ENCODE measurements around the gene FCMR. TPM values are rescaled to one million over a fixed set of nuclear protein-coding genes. Genes with fewer than 3 reads are reported as not detected.
A peak's percentile ranks its signal among the peaks of the same experiment; 100 is the strongest.

FCMR gene
- total and polyA plus RNA-seq, 10 of the 15 experiments (the other 5 are each of a cell fraction or from before 2014, with no cell fraction given), result 79.7 to 245 (median 123) TPM

DNA sequence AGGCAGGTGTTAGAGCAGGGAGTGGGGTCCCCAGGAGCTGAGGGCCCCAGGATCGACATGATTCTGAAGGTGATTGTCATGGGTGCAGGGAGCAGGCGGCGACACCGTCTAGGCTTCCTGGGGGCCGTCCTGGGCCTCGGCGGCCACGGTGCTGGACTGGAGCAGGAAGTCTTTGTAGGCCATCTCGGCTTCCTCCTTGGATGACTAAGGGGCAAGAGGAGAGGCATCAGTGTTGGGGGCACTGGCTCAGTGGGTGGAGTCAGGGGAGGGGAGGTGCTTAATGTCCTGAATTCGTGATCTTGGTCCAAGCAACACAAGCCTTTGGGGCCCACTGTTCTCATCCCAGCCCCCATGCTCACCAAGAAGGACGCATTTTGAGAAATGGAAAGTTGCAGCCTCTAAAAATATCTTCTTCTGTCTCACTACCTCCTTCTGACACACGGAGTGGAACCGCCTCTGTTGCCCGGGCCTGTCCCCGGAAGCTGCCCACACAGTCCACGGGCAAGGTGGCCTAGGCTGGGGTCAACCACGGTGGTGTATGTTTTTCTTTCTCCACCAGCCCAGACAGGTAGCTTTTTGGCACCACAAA, 8.6 kb upstream of the FCMR start (continued):
- TF ChIP-seq, protein P1, sequence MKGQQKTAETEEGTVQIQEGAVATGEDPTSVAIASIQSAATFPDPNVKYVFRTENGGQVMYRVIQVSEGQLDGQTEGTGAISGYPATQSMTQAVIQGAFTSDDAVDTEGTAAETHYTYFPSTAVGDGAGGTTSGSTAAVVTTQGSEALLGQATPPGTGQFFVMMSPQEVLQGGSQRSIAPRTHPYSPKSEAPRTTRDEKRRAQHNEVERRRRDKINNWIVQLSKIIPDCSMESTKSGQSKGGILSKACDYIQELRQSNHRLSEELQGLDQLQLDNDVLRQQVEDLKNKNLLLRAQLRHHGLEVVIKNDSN (IDR thresholded peaks at IDR 0.05; ENCODE audit: borderline replicate concordance, extremely low read length, insufficient read depth, low read depth, low read length), result no peak
- TF ChIP-seq RAD21 (IDR thresholded peaks at IDR 0.05; ENCODE audit: insufficient read depth, low read depth, low read length) (peak; percentile 12; the same call in 1 of the 2 replicates), KDM1A (IDR thresholded peaks at IDR 0.05; ENCODE audit: borderline replicate concordance) (no peak), JUNB (IDR thresholded peaks at IDR 0.05) (no peak), CHD2 (IDR thresholded peaks at IDR 0.05; ENCODE audit: borderline replicate concordance, low read depth, low read length) (peak; percentile 92), EED (IDR thresholded peaks at IDR 0.05; ENCODE audit: low read depth) (peak; percentile 87), EP300 (IDR thresholded peaks at IDR 0.05; ENCODE audit: borderline replicate concordance in 1 of 2, control insufficient read depth in 1 of 2, low read depth in 2 of 2, low read length in 2 of 2) (peak; percentile 93 to 94), MXI1 (IDR thresholded peaks at IDR 0.05; ENCODE audit: low read depth, low read length) (peak; percentile 55; the same call in 1 of the 2 replicates), IKZF2 (IDR thresholded peaks at IDR 0.05) (peak; percentile 91 to 93)
- TF ChIP-seq, protein P2, sequence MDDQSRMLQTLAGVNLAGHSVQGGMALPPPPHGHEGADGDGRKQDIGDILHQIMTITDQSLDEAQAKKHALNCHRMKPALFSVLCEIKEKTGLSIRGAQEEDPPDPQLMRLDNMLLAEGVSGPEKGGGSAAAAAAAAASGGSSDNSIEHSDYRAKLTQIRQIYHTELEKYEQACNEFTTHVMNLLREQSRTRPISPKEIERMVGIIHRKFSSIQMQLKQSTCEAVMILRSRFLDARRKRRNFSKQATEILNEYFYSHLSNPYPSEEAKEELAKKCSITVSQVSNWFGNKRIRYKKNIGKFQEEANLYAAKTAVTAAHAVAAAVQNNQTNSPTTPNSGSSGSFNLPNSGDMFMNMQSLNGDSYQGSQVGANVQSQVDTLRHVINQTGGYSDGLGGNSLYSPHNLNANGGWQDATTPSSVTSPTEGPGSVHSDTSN (IDR thresholded peaks at IDR 0.05; ENCODE audit: insufficient replicate concordance, low read depth, low read length), result peak; percentile 1

Data from GM12878 (cell line).